ENCODE results near the gene RGS12.

- TF ChIP-seq ZHX2 (IDR thresholded peaks at IDR 0.05; ENCODE audit: low read depth) (no peak), ZHX2 (CRISPR knock-in tag; IDR thresholded peaks at IDR 0.05; ENCODE audit: borderline replicate concordance) (no peak), POGK (CRISPR knock-in tag; conservative IDR thresholded peaks at IDR 0.05) (no peak), HDAC1 (CRISPR knock-in tag; IDR thresholded peaks at IDR 0.05) (no peak), NR2F6 (IDR thresholded peaks at IDR 0.05) (no peak), NR2F6 (CRISPR knock-in tag; IDR thresholded peaks at IDR 0.05) (no peak), HHEX (CRISPR knock-in tag; IDR thresholded peaks at IDR 0.05) (no peak), ZMYM4 (CRISPR knock-in tag; IDR thresholded peaks at IDR 0.05) (no peak), MXD1 (CRISPR knock-in tag; IDR thresholded peaks at IDR 0.05) (no peak)
Measured at GRCh38 chr4:3330707-3331106, 37.9 kb downstream of the RGS12 start.

Measured in HepG2 (cell line).